Nephron progenitor cell (in vitro differentiated cells): ENCODE results near the gene WNT1.

Experiments used
- DNase-seq: peaks from one replicate; pipeline ENCODE4 v3.0.0; 2021
- H3K27ac Mint-ChIP-seq: 2 replicates; pipeline ENCODE4 v1.8.0; 2021; ENCODE audit warnings: mild to moderate bottlenecking, moderate library complexity, mixed read lengths
- H3K27me3 Mint-ChIP-seq: 2 replicates; pipeline ENCODE4 v1.8.0; 2021; ENCODE audit warnings: mild to moderate bottlenecking, low read depth, mixed read lengths; ENCODE audit not compliant: poor library complexity
- H3K36me3 Mint-ChIP-seq: 2 replicates; pipeline ENCODE4 v1.8.0; 2021; ENCODE audit warnings: low read depth, mixed read lengths
- H3K4me1 Mint-ChIP-seq: 2 replicates; pipeline ENCODE4 v1.8.0; 2021; ENCODE audit warnings: mixed read lengths
- H3K4me3 Mint-ChIP-seq: 2 replicates; pipeline ENCODE4 v1.8.0; 2021; ENCODE audit warnings: mild to moderate bottlenecking, moderate library complexity, mixed read lengths
- H3K9me3 Mint-ChIP-seq: 2 replicates; pipeline ENCODE4 v1.8.0; 2021; ENCODE audit warnings: mild to moderate bottlenecking, moderate library complexity, mixed read lengths
- TF ChIP-seq, protein P1 (sequence below): fragments of 200-600 bp; sonication (generic); IDR thresholded peaks from 2 replicates; pipeline ENCODE4 v1.5.0; 2021; ENCODE audit warnings: antibody characterized with exemption

Gene WNT1

DNA sequence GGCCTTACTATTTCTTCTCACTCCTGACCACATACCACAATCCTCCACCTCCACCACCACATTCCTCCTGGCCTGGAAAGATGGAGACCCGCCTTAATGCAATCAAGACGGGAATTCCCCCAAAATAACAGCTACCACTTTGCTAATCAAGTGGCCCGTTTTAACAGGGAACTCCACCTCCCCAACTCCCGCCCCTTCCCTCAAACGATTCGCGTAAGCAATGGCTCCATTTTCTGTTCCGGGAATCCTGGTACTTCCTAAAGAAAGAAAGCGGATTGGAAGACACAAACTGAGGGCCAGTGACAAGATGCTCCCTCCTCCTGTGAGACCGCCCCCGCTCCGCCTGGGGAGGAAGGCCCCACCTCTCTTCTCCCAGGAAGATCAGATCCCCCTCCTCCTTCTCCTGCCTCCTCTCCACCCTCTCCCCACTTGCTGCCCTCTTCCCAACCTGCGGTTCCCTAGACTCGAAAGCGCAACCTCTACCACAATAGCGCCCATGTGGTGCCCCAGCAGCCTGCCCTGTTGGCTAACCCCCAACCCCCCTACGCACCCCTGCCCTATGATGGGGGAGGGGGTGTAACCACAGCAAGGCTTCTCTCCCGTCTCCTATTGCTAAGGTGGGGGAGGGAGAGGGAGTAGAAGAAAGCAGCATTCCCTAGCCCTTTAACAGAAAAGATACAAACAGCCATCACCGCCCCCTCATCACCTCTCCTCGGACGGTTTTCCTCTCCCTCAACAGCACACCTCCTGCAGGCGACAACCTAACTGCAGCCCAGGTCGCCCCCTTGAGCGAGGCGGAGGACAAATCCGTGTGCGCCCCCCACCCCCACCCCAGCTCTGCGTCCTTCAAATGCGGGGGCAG is 21.6 kb upstream of the WNT1 start:
- H3K36me3 Mint-ChIP-seq, result peaks cover 35% of the 10 kb centered on the region
- DNase-seq, result peak; percentile 80
- TF ChIP-seq, protein P1, sequence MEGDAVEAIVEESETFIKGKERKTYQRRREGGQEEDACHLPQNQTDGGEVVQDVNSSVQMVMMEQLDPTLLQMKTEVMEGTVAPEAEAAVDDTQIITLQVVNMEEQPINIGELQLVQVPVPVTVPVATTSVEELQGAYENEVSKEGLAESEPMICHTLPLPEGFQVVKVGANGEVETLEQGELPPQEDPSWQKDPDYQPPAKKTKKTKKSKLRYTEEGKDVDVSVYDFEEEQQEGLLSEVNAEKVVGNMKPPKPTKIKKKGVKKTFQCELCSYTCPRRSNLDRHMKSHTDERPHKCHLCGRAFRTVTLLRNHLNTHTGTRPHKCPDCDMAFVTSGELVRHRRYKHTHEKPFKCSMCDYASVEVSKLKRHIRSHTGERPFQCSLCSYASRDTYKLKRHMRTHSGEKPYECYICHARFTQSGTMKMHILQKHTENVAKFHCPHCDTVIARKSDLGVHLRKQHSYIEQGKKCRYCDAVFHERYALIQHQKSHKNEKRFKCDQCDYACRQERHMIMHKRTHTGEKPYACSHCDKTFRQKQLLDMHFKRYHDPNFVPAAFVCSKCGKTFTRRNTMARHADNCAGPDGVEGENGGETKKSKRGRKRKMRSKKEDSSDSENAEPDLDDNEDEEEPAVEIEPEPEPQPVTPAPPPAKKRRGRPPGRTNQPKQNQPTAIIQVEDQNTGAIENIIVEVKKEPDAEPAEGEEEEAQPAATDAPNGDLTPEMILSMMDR, result no peak
- peak overlapping the region; percentile 97 for H3K27ac Mint-ChIP-seq
- H3K4me3 Mint-ChIP-seq, result peak overlapping the region; percentile 99
- peaks cover 3% of the 10 kb centered on the region for H3K27me3 Mint-ChIP-seq
- H3K4me1 Mint-ChIP-seq, result peaks cover 59% of the 10 kb centered on the region
- no peaks in the 10 kb centered on the region for H3K9me3 Mint-ChIP-seq

DNA sequence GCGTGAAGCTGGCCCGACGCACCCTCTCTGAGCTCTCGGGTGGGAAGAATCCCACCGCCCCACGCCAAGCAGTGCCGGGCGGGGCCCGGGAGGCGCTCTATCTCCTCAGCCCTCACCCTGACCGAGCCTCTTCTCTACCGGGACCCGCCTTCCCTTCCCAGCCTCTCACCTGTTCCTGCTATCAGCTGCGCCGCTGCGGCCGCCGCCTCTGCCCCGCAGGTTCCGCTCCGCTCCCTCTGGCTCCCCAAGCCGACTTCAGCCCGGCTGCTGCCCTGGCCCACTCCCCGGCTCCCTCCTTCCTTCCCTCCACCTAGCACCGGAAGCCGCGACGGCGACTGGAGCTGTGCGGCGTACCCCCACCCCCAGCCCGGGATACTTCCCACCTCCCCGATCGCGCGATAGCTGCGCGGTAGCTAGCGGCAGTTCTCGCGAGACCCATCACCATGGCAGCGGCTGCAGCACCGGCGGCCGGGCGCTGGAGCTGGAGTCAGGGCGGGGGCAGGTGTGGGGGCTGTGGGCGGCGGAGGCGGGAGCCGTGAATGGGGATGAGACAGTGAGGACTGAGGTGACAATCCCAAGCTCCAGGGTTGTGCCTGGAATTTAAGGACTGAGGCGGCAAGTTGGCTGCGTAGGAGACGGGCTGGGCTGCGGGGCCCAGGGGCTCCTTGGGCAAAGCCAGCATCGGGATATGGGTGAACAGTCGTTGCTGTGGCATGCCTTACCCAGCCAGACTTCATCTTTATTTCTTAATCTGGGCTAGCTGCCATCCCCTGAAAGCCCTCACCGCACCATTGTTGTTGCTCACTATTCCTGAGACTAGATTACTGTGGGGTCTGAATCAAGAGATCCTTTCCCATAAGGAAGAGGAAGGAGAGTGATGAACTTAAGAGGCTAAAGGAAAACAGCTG is 20.7 kb upstream of the WNT1 start, which contains the start of gene ARF3:
TSS of gene ARF3 (minus strand) at position 347 of the 908 bp plus-strand sequence. CDS start 16,392 bp downstream, outside the sequence.
- peaks cover 3% of the 10 kb centered on the region for H3K27me3 Mint-ChIP-seq
- H3K4me3 Mint-ChIP-seq, result peak within 1 kb of the TSS; percentile 99
- H3K27ac Mint-ChIP-seq, result peak within 1 kb of the TSS; percentile 97
- H3K4me1 Mint-ChIP-seq, result peaks cover 63% of the 10 kb centered on the region
- peak; percentile 96 for DNase-seq
- H3K36me3 Mint-ChIP-seq, result peaks cover 29% of the 10 kb centered on the region
- H3K9me3 Mint-ChIP-seq, result no peaks in the 10 kb centered on the region
- TF ChIP-seq, protein P1, result no peak

DNA sequence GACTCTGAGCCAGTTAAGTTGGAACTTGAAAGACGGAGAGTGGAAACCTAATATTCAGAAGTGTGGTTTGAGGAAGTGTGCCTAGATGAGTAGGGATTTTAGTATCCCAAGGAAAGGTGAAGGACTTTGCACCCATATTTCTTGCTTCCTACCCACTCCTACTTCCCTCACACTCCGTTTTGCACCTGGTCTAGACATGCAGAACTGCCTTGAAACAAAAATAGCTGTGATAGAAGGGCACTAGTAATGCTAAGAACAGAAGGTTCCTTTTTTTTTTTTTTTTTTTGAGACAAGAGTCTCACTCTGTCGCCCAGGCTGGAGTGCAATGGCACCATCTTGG is 20.1 kb upstream of the WNT1 start:
- Mint-ChIP-seq H3K9me3 (no peaks in the 10 kb centered on the region), H3K36me3 (peaks cover 22% of the 10 kb centered on the region), H3K4me1 (peaks cover 58% of the 10 kb centered on the region), H3K4me3 (peak overlapping the region; percentile 99), H3K27ac (peak overlapping the region; percentile 94), H3K27me3 (peaks cover 6% of the 10 kb centered on the region)
- TF ChIP-seq, protein P1, result no peak
- DNase-seq, result no peak

DNA sequence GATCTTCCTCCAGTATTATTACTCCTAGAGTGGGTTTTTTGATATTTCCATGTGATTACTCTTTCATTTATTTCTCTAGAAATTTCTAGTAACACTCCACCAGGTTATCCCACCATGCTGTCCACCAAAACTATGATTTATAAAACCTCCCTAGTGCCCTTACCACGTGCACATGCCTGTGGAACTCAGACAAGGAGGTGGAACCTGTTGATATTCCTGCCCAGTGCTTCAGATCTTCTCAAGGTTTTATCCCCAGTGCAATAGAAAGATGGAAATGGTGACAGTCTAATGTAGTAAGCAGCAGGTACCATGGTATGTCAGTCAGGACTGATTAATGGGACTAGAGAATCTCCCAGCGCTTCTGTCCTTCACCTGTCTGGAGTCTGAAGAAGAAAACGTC is 17.3 kb upstream of the WNT1 start:
- no peak overlapping the region for H3K27ac Mint-ChIP-seq
- H3K4me1 Mint-ChIP-seq, result peaks cover 43% of the 10 kb centered on the region
- no peak for DNase-seq
- H3K27me3 Mint-ChIP-seq, result peaks cover 8% of the 10 kb centered on the region
- peaks cover 4% of the 10 kb centered on the region for H3K36me3 Mint-ChIP-seq
- TF ChIP-seq, protein P1, result no peak
- no peaks in the 10 kb centered on the region for H3K9me3 Mint-ChIP-seq
- no peak overlapping the region for H3K4me3 Mint-ChIP-seq

DNA sequence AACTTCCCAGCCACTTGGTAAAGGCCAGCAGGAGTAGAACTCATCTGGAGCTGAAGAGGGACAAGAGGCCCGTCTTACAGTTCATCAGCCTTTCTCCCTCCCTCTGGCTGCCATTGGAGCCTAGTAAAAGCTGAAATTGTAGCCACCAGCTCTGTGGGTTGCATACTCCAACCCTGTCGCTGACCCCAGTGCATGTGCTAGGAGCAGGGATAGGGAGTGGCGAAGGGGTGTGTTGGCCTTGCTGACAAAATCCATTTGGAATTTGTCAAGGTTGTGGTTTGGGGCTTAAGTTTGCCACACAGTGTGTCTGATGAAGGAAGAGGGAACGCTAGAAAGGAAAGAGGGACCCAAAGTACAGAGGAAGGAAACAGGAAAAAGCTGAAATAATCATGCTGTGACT is 16.8 kb upstream of the WNT1 start:
- H3K27me3 Mint-ChIP-seq, result peaks cover 11% of the 10 kb centered on the region
- H3K36me3 Mint-ChIP-seq, result peaks cover under 1% of the 10 kb centered on the region
- H3K4me3 Mint-ChIP-seq, result no peak overlapping the region
- H3K4me1 Mint-ChIP-seq, result peaks cover 43% of the 10 kb centered on the region
- no peak overlapping the region for H3K27ac Mint-ChIP-seq
- no peak for DNase-seq
- TF ChIP-seq, protein P1, result no peak
- H3K9me3 Mint-ChIP-seq, result no peaks in the 10 kb centered on the region
